Prostate gland (tissue), 2 donors: Measurements from ENCODE around the gene SSBP3.

Source experiments
- POLR2A ChIP-seq: fragments of 450-650 bp; IDR thresholded peaks from one replicate; pipeline ENCODE4 v1.6.1; 2016; ENCODE audit warnings: antibody characterized with exemption, mild to moderate bottlenecking
- TF ChIP-seq, protein P1 (sequence below), 4 experiments: fragments of 200-600 bp in 2 of 4; fragments of 450-650 bp in 2 of 4; sonication (generic) in 2 of 4; IDR thresholded peaks; 1 replicate in 3 of 4; 2 replicates in 1 of 4; pipeline ENCODE4 v1.5.1; 2016 to 2019; ENCODE audit warnings: antibody characterized with exemption in 4 of 4, mild to moderate bottlenecking in 2 of 4, moderate library complexity in 2 of 4

DNA sequence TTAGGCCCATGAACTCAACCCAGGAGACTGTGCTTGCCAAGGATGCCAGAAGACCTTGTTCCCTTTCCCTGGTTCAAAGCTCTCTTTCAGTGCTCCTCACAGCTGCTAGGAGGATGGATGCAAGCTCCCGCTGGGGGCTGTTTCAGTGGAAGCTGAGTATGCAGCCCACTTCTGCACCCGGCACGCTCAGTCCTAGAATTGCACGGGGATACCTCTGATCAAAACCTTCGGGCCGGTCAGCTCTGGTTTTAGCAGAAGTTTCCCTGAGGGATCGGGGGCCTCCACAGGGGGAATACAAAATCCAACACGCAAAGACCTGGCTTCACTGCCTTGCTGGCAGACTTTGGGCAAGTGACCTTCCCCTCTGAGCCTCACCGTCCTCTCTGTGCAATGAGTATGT lies 4.2 kb upstream of the SSBP3 start:
- TF ChIP-seq, protein P1, sequence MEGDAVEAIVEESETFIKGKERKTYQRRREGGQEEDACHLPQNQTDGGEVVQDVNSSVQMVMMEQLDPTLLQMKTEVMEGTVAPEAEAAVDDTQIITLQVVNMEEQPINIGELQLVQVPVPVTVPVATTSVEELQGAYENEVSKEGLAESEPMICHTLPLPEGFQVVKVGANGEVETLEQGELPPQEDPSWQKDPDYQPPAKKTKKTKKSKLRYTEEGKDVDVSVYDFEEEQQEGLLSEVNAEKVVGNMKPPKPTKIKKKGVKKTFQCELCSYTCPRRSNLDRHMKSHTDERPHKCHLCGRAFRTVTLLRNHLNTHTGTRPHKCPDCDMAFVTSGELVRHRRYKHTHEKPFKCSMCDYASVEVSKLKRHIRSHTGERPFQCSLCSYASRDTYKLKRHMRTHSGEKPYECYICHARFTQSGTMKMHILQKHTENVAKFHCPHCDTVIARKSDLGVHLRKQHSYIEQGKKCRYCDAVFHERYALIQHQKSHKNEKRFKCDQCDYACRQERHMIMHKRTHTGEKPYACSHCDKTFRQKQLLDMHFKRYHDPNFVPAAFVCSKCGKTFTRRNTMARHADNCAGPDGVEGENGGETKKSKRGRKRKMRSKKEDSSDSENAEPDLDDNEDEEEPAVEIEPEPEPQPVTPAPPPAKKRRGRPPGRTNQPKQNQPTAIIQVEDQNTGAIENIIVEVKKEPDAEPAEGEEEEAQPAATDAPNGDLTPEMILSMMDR (IDR thresholded peaks at IDR 0.05), result no peak
- TF ChIP-seq POLR2A, result no peak
